Suprapubic skin (tissue), 3 donors: ENCODE measurements around the gene MAPRE2.

ENCODE experiments used
- EP300 ChIP-seq: sonication (generic); formaldehyde crosslinking; IDR thresholded peaks from one replicate; pipeline ENCODE4 v1.6.1; 2017; ENCODE audit warnings: antibody characterized with exemption
- POLR2A ChIP-seq, 2 donors: fragments of 450-650 bp; IDR thresholded peaks; one replicate each; pipeline ENCODE4 v1.6.1; 2017; ENCODE audit warnings: antibody characterized with exemption in 2 of 2, mild to moderate bottlenecking in 2 of 2, moderate library complexity in 2 of 2
- TF ChIP-seq, protein P1 (sequence below), 2 donors: fragments of 200-600 bp in 1 of 2; fragments of 450-650 bp in 1 of 2; sonication (generic) in 1 of 2; IDR thresholded peaks; one replicate each; pipeline ENCODE4 v1.5.1; 2016 to 2019; ENCODE audit warnings: antibody characterized with exemption in 2 of 2, mild to moderate bottlenecking in 1 of 2, moderate library complexity in 1 of 2

DNA sequence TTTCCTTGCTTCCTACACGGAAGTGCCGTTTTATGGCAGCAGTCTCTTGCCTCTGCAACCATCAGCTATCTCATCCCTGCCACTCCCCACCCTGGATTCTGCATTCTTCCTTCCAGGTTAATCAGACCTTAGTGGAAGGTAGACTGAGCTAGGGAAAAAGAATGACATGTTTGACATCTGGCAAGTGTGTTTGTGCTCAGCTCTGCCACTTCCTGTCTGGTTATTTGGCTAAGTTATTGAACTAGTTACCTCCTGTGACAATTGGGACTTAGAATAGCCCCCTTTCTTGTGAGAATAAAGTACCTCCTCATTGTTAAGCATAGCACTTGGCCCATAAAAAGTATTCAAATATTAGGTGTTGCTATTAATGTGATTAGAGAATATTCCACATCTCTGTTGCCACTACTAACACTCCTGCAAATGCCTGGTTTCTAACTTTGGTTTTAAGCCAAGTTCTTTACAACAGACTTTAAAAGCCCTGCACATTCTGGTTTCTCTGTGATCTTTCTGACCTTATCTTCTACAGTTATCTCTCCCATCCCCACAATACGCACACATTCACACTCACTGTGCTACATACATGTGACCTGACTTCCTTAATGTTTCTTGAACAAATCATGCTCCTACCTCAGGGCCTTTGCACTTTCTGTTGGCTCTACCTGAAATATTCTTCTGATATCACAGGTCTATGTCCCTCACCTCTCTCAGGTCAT lies 10.8 kb upstream of the MAPRE2 start:
- TF ChIP-seq POLR2A (IDR thresholded peaks at IDR 0.05) (no peak), EP300 (no peak)
- TF ChIP-seq, protein P1, sequence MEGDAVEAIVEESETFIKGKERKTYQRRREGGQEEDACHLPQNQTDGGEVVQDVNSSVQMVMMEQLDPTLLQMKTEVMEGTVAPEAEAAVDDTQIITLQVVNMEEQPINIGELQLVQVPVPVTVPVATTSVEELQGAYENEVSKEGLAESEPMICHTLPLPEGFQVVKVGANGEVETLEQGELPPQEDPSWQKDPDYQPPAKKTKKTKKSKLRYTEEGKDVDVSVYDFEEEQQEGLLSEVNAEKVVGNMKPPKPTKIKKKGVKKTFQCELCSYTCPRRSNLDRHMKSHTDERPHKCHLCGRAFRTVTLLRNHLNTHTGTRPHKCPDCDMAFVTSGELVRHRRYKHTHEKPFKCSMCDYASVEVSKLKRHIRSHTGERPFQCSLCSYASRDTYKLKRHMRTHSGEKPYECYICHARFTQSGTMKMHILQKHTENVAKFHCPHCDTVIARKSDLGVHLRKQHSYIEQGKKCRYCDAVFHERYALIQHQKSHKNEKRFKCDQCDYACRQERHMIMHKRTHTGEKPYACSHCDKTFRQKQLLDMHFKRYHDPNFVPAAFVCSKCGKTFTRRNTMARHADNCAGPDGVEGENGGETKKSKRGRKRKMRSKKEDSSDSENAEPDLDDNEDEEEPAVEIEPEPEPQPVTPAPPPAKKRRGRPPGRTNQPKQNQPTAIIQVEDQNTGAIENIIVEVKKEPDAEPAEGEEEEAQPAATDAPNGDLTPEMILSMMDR (IDR thresholded peaks at IDR 0.05), result no peak
